ENCODE data around the gene OR2C1.

DNA sequence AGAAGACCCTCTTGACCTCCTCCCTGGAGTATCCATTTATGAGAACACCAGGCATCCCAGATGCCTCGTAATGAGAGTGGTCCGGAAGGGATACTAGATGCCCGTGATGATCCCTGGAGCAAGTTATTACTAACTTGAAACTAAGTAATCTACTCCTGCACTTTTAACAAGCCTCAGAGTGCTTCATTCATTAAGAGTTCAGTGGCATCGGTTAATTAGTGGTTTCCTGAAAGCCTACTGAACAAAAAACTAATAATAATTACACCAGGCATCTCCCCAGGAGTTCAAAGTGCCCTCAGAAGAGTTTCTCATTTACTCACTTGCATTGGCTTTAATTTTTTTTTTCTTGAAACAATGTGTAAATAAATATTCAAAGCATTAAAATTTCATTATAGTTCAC is 28.2 kb upstream of the OR2C1 start:
- TF ChIP-seq, protein P1, sequence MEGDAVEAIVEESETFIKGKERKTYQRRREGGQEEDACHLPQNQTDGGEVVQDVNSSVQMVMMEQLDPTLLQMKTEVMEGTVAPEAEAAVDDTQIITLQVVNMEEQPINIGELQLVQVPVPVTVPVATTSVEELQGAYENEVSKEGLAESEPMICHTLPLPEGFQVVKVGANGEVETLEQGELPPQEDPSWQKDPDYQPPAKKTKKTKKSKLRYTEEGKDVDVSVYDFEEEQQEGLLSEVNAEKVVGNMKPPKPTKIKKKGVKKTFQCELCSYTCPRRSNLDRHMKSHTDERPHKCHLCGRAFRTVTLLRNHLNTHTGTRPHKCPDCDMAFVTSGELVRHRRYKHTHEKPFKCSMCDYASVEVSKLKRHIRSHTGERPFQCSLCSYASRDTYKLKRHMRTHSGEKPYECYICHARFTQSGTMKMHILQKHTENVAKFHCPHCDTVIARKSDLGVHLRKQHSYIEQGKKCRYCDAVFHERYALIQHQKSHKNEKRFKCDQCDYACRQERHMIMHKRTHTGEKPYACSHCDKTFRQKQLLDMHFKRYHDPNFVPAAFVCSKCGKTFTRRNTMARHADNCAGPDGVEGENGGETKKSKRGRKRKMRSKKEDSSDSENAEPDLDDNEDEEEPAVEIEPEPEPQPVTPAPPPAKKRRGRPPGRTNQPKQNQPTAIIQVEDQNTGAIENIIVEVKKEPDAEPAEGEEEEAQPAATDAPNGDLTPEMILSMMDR (optimal IDR thresholded peaks at IDR 0.05 in 1 of 3, IDR thresholded peaks at IDR 0.05 in 1 of 3, conservative IDR thresholded peaks at IDR 0.05 in 1 of 3; ENCODE audit: extremely low read depth in 1 of 3, insufficient read depth in 2 of 3, low read length in 3 of 3) = no peak
- TF ChIP-seq EZH2 (IDR thresholded peaks at IDR 0.05; ENCODE audit: low read length) = no peak
